Measurements from ENCODE around the gene TMC7.

TMC7 gene

DNA sequence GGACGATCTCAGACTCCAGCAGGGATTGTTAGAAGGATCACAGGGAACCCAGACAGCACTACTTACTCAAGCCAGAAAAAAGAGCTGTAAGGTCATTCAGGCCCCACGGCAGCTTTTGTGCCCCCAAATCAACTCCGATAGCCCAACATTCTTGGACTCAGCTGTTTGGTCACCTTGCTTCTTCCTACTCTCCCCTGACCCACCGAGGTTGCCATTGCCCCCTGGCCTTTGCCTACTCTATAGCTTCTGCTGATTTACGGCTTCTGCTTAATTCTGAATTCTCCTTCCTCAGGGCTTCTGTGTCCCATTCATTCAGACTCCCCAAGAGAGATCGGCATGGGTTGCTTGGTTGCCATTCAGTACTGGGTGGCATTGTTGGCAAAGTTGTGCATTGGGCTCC is 121.4 kb downstream of the TMC7 start:
- H3K14ac ChIP-seq (ENCODE audit: low read length), result no peak overlapping the region
- H2BK5ac ChIP-seq (ENCODE audit: low read depth, low read length, poor library complexity), result no peak overlapping the region
- no peak overlapping the region for H3K4ac ChIP-seq (ENCODE audit: low read depth, low read length)
- H2BK120ac ChIP-seq (ENCODE audit: insufficient read depth, low read length, poor library complexity), result no peak overlapping the region
- no peak overlapping the region for H2BK12ac ChIP-seq (ENCODE audit: low read length)
- H3K79me1 ChIP-seq (ENCODE audit: low read length), result peaks cover 3% of the 10 kb centered on the region
- no peak overlapping the region for H4K12ac ChIP-seq (ENCODE audit: low read depth, low read length)
- no peak overlapping the region for H3K4me3 ChIP-seq (ENCODE audit: low read depth, low read length)
- no peak overlapping the region for H2AK5ac ChIP-seq (ENCODE audit: low read length)
- no peak overlapping the region for H3K9ac ChIP-seq (ENCODE audit: low read length)
- H3K36me3 ChIP-seq (ENCODE audit: control insufficient read depth in 1 of 2, insufficient read depth in 2 of 2, low read length in 2 of 2), result no peaks in the 10 kb centered on the region
- no peak overlapping the region for H4K8ac ChIP-seq (ENCODE audit: low read depth, low read length)
- no CpG with 5 or more reads among the region's 6 CpGs for WGBS (ENCODE audit: extremely low coverage, insufficient coverage, insufficient read length)
- no peak for DNase-seq
- H3K9me3 ChIP-seq (ENCODE audit: insufficient read depth, low read depth, low read length), result no peaks in the 10 kb centered on the region
- no peaks in the 10 kb centered on the region for H3K79me2 ChIP-seq (ENCODE audit: control insufficient read depth, insufficient read depth, low read length, poor library complexity)
- no peak overlapping the region for H3K23ac ChIP-seq (ENCODE audit: low read length)
- H3K18ac ChIP-seq (ENCODE audit: low read length), result no peak overlapping the region
- no peak overlapping the region for H2AFZ ChIP-seq (ENCODE audit: insufficient read depth, low read length, poor library complexity)
- H3K4me1 ChIP-seq (ENCODE audit: control insufficient read depth in 1 of 2, insufficient read depth in 2 of 2, low read length in 2 of 2), result peaks cover 3 to 10% of the 10 kb centered on the region in 2 experiments
- no peak overlapping the region for H3K27ac ChIP-seq (ENCODE audit: low read depth, low read length)
- no peak overlapping the region for H4K91ac ChIP-seq (ENCODE audit: low read depth, low read length)
- H3K27me3 ChIP-seq (ENCODE audit: insufficient read depth, low read length), result no peaks in the 10 kb centered on the region
- no peak overlapping the region for H3K4me2 ChIP-seq (ENCODE audit: low read length)

DNA sequence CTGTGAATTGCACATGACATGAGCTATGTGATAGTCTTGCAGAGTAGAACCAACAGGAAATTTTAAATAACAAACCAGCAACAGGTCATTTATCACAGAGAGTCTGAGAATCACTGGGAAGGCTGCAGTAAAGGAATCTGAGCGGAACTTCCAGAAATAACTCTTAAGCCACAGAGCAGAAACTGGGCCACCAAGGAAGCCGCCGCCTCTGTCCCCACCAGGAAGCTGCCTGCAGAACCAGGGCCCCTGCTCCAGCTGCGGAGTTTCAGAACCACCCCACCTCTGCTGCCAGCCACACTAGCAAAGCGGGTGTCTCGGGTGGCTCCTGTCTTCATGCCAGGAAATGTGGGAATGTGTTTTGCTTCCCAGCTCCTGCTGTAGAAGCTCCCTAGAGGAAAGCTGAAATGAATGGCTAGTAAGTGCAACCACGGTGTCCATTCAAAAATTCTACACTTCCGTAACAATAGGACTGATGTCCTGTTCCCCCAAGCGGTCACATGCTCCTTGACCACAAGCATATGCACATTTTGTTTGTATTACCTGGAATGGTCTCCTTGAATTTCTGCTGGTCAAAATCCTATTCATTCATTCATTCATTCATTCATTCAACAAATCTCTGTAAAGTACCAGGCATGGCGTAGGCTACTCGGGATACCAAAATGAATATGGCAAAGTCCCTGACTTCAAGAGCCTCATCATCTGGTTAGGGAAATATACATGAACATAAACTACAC is 122.3 kb downstream of the TMC7 start:
- no peaks in the 10 kb centered on the region for H3K9me3 ChIP-seq (ENCODE audit: insufficient read depth, low read depth, low read length)
- no peak overlapping the region for H3K14ac ChIP-seq (ENCODE audit: low read length)
- H3K79me1 ChIP-seq (ENCODE audit: low read length), result peaks cover 3% of the 10 kb centered on the region
- no peak overlapping the region for H3K4me3 ChIP-seq (ENCODE audit: low read depth, low read length)
- no peak for DNase-seq
- no peak overlapping the region for H3K9ac ChIP-seq (ENCODE audit: low read length)
- H2AFZ ChIP-seq (ENCODE audit: insufficient read depth, low read length, poor library complexity), result no peak overlapping the region
- no peak overlapping the region for H3K4ac ChIP-seq (ENCODE audit: low read depth, low read length)
- H4K91ac ChIP-seq (ENCODE audit: low read depth, low read length), result no peak overlapping the region
- H3K79me2 ChIP-seq (ENCODE audit: control insufficient read depth, insufficient read depth, low read length, poor library complexity), result no peaks in the 10 kb centered on the region
- no peak overlapping the region for H4K12ac ChIP-seq (ENCODE audit: low read depth, low read length)
- H3K23ac ChIP-seq (ENCODE audit: low read length), result no peak overlapping the region
- no peak overlapping the region for H2BK12ac ChIP-seq (ENCODE audit: low read length)
- H3K27me3 ChIP-seq (ENCODE audit: insufficient read depth, low read length), result no peaks in the 10 kb centered on the region
- H3K36me3 ChIP-seq (ENCODE audit: control insufficient read depth in 1 of 2, insufficient read depth in 2 of 2, low read length in 2 of 2), result no peaks in the 10 kb centered on the region
- H3K18ac ChIP-seq (ENCODE audit: low read length), result no peak overlapping the region
- no CpG with 5 or more reads among the region's 11 CpGs for WGBS (ENCODE audit: extremely low coverage, insufficient coverage, insufficient read length)
- H3K27ac ChIP-seq (ENCODE audit: low read depth, low read length), result no peak overlapping the region
- no peak overlapping the region for H4K8ac ChIP-seq (ENCODE audit: low read depth, low read length)
- no peak overlapping the region for H3K4me2 ChIP-seq (ENCODE audit: low read length)
- no peak overlapping the region for H2BK120ac ChIP-seq (ENCODE audit: insufficient read depth, low read length, poor library complexity)
- H2AK5ac ChIP-seq (ENCODE audit: low read length), result no peak overlapping the region
- no peak overlapping the region for H2BK5ac ChIP-seq (ENCODE audit: low read depth, low read length, poor library complexity)
- H3K4me1 ChIP-seq (ENCODE audit: control insufficient read depth in 1 of 2, insufficient read depth in 2 of 2, low read length in 2 of 2), result peaks cover 3 to 10% of the 10 kb centered on the region in 2 experiments

DNA sequence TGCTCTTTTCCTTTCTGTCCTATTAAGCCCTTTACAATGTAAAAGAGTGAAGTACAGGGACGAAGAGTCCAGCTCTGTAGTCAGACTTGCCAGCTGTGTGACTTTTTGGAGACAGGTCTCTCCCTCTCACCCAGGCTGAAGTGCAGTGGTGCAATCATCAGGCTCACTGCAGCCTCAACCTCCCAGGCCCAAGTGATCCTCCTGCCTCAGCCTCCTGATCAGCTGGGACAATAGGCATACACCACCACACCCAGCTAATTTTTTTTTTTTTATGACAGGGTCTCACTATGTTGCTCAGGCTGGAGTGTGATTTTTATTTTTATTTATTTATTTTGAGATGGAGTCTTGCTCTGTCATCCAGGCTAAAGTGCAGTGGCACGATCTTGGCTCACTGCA is 122.9 kb downstream of the TMC7 start:
- Histone ChIP-seq H2AK5ac (ENCODE audit: low read length) (no peak overlapping the region), H2BK120ac (ENCODE audit: insufficient read depth, low read length, poor library complexity) (no peak overlapping the region), H4K91ac (ENCODE audit: low read depth, low read length) (no peak overlapping the region), H3K9me3 (ENCODE audit: insufficient read depth, low read depth, low read length) (no peaks in the 10 kb centered on the region), H2BK12ac (ENCODE audit: low read length) (no peak overlapping the region), H4K8ac (ENCODE audit: low read depth, low read length) (no peak overlapping the region), H3K4me2 (ENCODE audit: low read length) (no peak overlapping the region), H3K79me1 (ENCODE audit: low read length) (peaks cover 3% of the 10 kb centered on the region), H2BK5ac (ENCODE audit: low read depth, low read length, poor library complexity) (no peak overlapping the region), H3K4ac (ENCODE audit: low read depth, low read length) (no peak overlapping the region), H3K4me1 (ENCODE audit: control insufficient read depth in 1 of 2, insufficient read depth in 2 of 2, low read length in 2 of 2) (peaks cover 3 to 10% of the 10 kb centered on the region in 2 experiments), H4K12ac (ENCODE audit: low read depth, low read length) (no peak overlapping the region), H3K18ac (ENCODE audit: low read length) (no peak overlapping the region), H3K27ac (ENCODE audit: low read depth, low read length) (no peak overlapping the region), H2AFZ (ENCODE audit: insufficient read depth, low read length, poor library complexity) (no peak overlapping the region), H3K27me3 (ENCODE audit: insufficient read depth, low read length) (no peaks in the 10 kb centered on the region), H3K14ac (ENCODE audit: low read length) (no peak overlapping the region), H3K9ac (ENCODE audit: low read length) (no peak overlapping the region), H3K23ac (ENCODE audit: low read length) (no peak overlapping the region), H3K36me3 (ENCODE audit: control insufficient read depth in 1 of 2, insufficient read depth in 2 of 2, low read length in 2 of 2) (no peaks in the 10 kb centered on the region), H3K4me3 (ENCODE audit: low read depth, low read length) (no peak overlapping the region), H3K79me2 (ENCODE audit: control insufficient read depth, insufficient read depth, low read length, poor library complexity) (no peaks in the 10 kb centered on the region)
- DNase-seq, result no peak
- WGBS (ENCODE audit: extremely low coverage, insufficient coverage, insufficient read length), result no CpG with 5 or more reads among the region's 2 CpGs

DNA sequence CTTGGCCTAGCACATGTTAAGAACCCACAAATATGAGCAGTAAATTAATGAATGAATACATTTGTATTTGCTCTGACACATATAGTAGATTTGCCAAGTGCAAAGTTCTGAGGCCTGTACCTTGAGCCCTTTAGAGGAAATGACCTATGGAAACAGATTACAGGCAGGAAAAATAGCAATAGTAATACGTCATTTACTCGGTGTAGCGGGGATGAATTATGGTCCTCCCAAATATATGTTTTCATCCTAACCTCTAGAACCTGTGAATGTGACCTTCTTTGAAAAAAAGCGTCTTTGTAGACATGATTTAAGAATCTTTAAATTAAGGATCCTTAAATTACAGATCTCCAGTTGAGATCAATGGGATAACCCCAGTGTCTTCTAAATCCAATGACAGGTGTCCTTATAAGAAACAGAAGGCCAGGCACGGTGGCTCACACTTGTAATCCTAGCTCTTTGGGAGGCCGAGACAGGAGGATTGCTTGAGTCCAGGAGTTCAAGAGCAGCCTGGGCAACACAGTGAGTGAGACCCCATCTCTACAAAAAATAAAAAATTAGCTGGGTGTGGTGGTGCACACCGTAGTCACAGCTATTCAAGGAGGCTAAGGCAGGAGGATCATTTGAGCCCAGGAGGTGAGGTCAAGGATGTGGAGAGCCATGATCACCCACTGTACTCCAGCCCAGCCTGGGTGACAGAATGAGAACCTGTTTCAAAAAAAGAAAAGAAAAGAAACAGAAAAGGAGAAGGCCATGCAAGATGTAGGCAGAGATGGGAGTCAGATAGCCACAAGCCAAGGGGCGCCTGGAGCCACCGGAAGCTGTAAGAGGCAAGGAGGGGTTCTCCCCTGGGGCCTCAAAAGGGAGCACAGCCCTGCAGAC is 124.9 kb downstream of the TMC7 start:
- no peak overlapping the region for H3K9ac ChIP-seq (ENCODE audit: low read length)
- H3K4ac ChIP-seq (ENCODE audit: low read depth, low read length), result no peak overlapping the region
- no peak overlapping the region for H3K14ac ChIP-seq (ENCODE audit: low read length)
- no peaks in the 10 kb centered on the region for H3K36me3 ChIP-seq (ENCODE audit: control insufficient read depth in 1 of 2, insufficient read depth in 2 of 2, low read length in 2 of 2)
- no peak overlapping the region for H4K8ac ChIP-seq (ENCODE audit: low read depth, low read length)
- peaks cover 7 to 13% of the 10 kb centered on the region in 2 experiments for H3K4me1 ChIP-seq (ENCODE audit: control insufficient read depth in 1 of 2, insufficient read depth in 2 of 2, low read length in 2 of 2)
- no peaks in the 10 kb centered on the region for H3K27me3 ChIP-seq (ENCODE audit: insufficient read depth, low read length)
- H2BK120ac ChIP-seq (ENCODE audit: insufficient read depth, low read length, poor library complexity), result no peak overlapping the region
- H2AK5ac ChIP-seq (ENCODE audit: low read length), result no peak overlapping the region
- WGBS (ENCODE audit: extremely low coverage, insufficient coverage, insufficient read length), result no CpG with 5 or more reads among the region's 9 CpGs
- no peak overlapping the region for H2AFZ ChIP-seq (ENCODE audit: insufficient read depth, low read length, poor library complexity)
- no peak overlapping the region for H4K12ac ChIP-seq (ENCODE audit: low read depth, low read length)
- H3K18ac ChIP-seq (ENCODE audit: low read length), result no peak overlapping the region
- H3K4me3 ChIP-seq (ENCODE audit: low read depth, low read length), result no peak overlapping the region
- H4K91ac ChIP-seq (ENCODE audit: low read depth, low read length), result peak overlapping the region; percentile 46
- peak overlapping the region; percentile 26 for H3K27ac ChIP-seq (ENCODE audit: low read depth, low read length)
- no peak overlapping the region for H3K23ac ChIP-seq (ENCODE audit: low read length)
- peak overlapping the region; percentile 33 for H2BK5ac ChIP-seq (ENCODE audit: low read depth, low read length, poor library complexity)
- DNase-seq, result no peak
- H3K79me2 ChIP-seq (ENCODE audit: control insufficient read depth, insufficient read depth, low read length, poor library complexity), result peaks cover 3% of the 10 kb centered on the region
- H3K4me2 ChIP-seq (ENCODE audit: low read length), result no peak overlapping the region
- H2BK12ac ChIP-seq (ENCODE audit: low read length), result peak overlapping the region; percentile 38
- H3K9me3 ChIP-seq (ENCODE audit: insufficient read depth, low read depth, low read length), result no peaks in the 10 kb centered on the region
- peaks cover 7% of the 10 kb centered on the region for H3K79me1 ChIP-seq (ENCODE audit: low read length)

Data from trophoblast cell (in vitro differentiated cells and primary cell).